ENCODE measurements around the gene CCL3. TPM values are rescaled to one million over a fixed set of nuclear protein-coding genes. Genes with fewer than 3 reads are reported as not detected.
"Not testable (repeated sequence)": the region's sequence is repeated elsewhere in the genome, so short reads cannot be mapped to it uniquely, and the experiment has no call there.

The CCL3 gene
- total and polyA plus RNA-seq, 2 experiments from 2014 or later = not detected

DNA sequence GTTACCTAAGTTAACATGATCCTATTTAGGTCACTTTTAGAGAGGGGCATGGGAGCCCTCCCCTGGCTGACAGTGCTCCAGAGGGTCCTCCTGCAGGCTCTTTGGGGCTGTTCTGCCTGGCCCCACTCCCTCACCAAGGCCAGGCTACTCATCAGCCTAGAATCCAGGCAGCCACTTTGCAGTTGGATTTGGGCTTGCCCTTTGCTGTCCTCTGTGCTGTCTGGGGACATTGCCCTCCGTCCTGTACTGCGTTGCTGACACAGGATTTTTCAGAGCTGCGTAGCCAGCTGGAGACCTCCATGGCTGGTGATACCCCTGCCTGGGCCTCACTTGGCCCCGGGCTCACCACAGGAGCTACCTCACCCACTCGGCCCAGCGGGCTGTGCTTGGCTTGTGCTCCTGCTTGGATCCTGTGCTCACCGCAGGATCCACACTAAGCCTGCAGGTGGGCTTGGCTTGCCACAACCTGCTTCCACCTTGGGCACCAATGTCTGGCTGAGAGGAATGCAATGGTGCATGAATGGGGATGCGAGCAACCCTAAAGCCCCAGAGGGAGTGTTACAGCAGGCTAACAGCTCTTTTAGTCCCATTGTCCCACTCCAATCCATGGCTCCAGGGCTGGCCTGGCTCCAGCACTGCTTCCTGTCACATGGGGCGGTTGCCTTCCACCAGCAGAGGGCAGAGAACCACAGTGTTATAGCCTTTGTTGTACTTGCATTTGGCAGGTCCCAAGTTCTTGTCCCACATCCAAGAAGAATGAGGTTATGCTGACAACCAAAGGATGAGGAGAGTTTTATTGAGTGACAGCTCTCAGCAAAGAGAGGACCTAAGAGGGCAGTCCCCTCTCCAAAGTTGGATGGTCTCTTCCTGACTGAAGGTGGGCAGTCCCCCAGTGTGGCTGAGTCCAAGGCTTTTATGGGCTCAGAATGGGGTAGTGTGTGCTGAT, 35.2 kb upstream of the CCL3 start:
- Histone ChIP-seq H3F3A (replicated peaks; ENCODE audit: low read depth) (no peaks in the 10 kb centered on the region), H3K36me3 (ENCODE audit: insufficient read depth) (peaks cover 15% of the 10 kb centered on the region), H3K27me3 (ENCODE audit: insufficient read depth) (no peaks in the 10 kb centered on the region), H3K9me2 (ENCODE audit: insufficient read depth) (0 out of 2 replicates have a peak, but pooled peaks cover 8% of the 10 kb centered on the region), H3K4me2 (no peak overlapping the region), H3K4me3 (no peak overlapping the region), H4K20me1 (replicated peaks; ENCODE audit: insufficient read depth) (no peaks in the 10 kb centered on the region), H3K79me2 (replicated peaks; ENCODE audit: insufficient read depth) (no peaks in the 10 kb centered on the region), H3K27ac (ENCODE audit: low read depth) (no peak overlapping the region), H3K4me1 (ENCODE audit: insufficient read depth) (peaks cover 21% of the 10 kb centered on the region), H2AFZ (no peak overlapping the region)
- peaks cover 52% of the 10 kb centered on the region for H3K9me3 Mint-ChIP-seq
- peaks cover 9% of the 10 kb centered on the region for H3K27me3 Mint-ChIP-seq (ENCODE audit: insufficient read depth, low read depth, poor library complexity)
- ATAC-seq = no peak
- no peak overlapping the region for H3K27ac Mint-ChIP-seq
- peaks cover 40% of the 10 kb centered on the region for H3K36me3 Mint-ChIP-seq (ENCODE audit: low read depth)
- H3K4me1 Mint-ChIP-seq = peaks cover 20% of the 10 kb centered on the region
- peak; percentile 28 for DNase-seq (ENCODE audit: low spot score)
- TF ChIP-seq EZH2 (IDR thresholded peaks at IDR 0.05; ENCODE audit: low read depth, unreplicated experiment) (no peak), CTCF (conservative IDR thresholded peaks at IDR 0.05; ENCODE audit: low read depth in 2 of 2) (peak in 1 of 2 experiments; percentile 8; a peak in 1 of 4 replicates), POLR2AphosphoS5 (IDR thresholded peaks at IDR 0.05; ENCODE audit: low read depth) (no peak), STAT1 (IDR thresholded peaks at IDR 0.05; ENCODE audit: unreplicated experiment) (no peak), EZH2phosphoT487 (IDR thresholded peaks at IDR 0.05; ENCODE audit: unreplicated experiment) (no peak)
- no peak overlapping the region for H3K4me3 Mint-ChIP-seq

GRCh38 chr17:36123431-36123830, 33.5 kb upstream of the CCL3 start:
- Mint-ChIP-seq H3K4me1 (peaks cover 20% of the 10 kb centered on the region), H3K9me3 (peaks cover 55% of the 10 kb centered on the region), H3K4me3 (no peak overlapping the region; the same call in 2 of the 3 replicates), H3K27me3 (ENCODE audit: insufficient read depth, low read depth, poor library complexity) (peaks cover 9% of the 10 kb centered on the region), H3K27ac (peak overlapping the region; percentile 87), H3K36me3 (ENCODE audit: low read depth) (peaks cover 40% of the 10 kb centered on the region)
- Histone ChIP-seq H3K9me2 (ENCODE audit: insufficient read depth) (0 out of 2 replicates have a peak, but pooled peaks cover 8% of the 10 kb centered on the region), H4K20me1 (replicated peaks; ENCODE audit: insufficient read depth) (no peaks in the 10 kb centered on the region), H3F3A (replicated peaks; ENCODE audit: low read depth) (no peaks in the 10 kb centered on the region), H3K4me3 (no peak overlapping the region), H3K4me2 (peak overlapping the region; percentile 33; the same call in 1 of the 2 replicates), H3K27me3 (ENCODE audit: insufficient read depth) (no peaks in the 10 kb centered on the region), H3K79me2 (replicated peaks; ENCODE audit: insufficient read depth) (no peaks in the 10 kb centered on the region), H2AFZ (no peak overlapping the region), H3K36me3 (ENCODE audit: insufficient read depth) (peaks cover 15% of the 10 kb centered on the region), H3K4me1 (ENCODE audit: insufficient read depth) (peaks cover 21% of the 10 kb centered on the region), H3K27ac (ENCODE audit: low read depth) (no peak overlapping the region)
- TF ChIP-seq NANOG (IDR thresholded peaks at IDR 0.05; ENCODE audit: borderline replicate concordance) = peak; percentile 54; the same call in 1 of the 2 replicates
- no peak for TF ChIP-seq ZNF331 (CRISPR knock-in tag; IDR thresholded peaks at IDR 0.05; ENCODE audit: low read depth)
- TF ChIP-seq EZH2phosphoT487 (IDR thresholded peaks at IDR 0.05; ENCODE audit: unreplicated experiment) = no peak
- no peak for TF ChIP-seq CREB1 (CRISPR knock-in tag; IDR thresholded peaks at IDR 0.05; ENCODE audit: low read depth)
- peak; percentile 34 for DNase-seq (ENCODE audit: low spot score)
- peak; percentile 71 for ATAC-seq

DNA sequence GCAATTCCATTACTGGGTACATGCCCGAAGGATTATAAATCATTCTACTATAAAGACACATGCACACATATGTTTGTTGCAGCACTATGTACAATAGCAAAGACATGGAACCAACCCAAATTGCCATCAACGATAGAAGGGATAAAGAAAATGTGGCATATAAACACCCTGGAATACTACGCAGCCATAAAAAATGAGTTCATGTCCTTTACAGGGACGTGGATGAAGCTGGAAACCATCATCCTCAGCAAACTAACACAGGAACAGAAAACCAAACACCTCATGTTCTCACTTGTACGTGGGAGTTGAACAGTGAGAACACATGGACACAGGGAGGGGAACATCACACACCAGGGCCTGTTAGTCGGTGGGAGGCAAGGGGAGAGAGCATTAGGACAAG, 31.2 kb upstream of the CCL3 start:
- not testable (repeated sequence) for H3K9me2 ChIP-seq (ENCODE audit: insufficient read depth); H3K4me2 ChIP-seq

More for the DNA sequence above, 31.2 kb upstream of the CCL3 start:
- H4K20me1 ChIP-seq (replicated peaks; ENCODE audit: insufficient read depth); H3K27ac Mint-ChIP-seq; H3F3A ChIP-seq (replicated peaks; ENCODE audit: low read depth); H3K4me3 ChIP-seq; H3K27me3 Mint-ChIP-seq (ENCODE audit: insufficient read depth, low read depth, poor library complexity); H3K4me3 Mint-ChIP-seq; H3K27ac ChIP-seq (ENCODE audit: low read depth); H3K79me2 ChIP-seq (replicated peaks; ENCODE audit: insufficient read depth); ATAC-seq; H2AFZ ChIP-seq; DNase-seq (ENCODE audit: low spot score); H3K27me3 ChIP-seq (ENCODE audit: insufficient read depth): not testable (repeated sequence)
- Mint-ChIP-seq H3K36me3 (ENCODE audit: low read depth) (peaks cover 22% of the 10 kb centered on the region), H3K4me1 (peaks cover 20% of the 10 kb centered on the region), H3K9me3 (peaks cover 33% of the 10 kb centered on the region)
- Histone ChIP-seq H3K4me1 (ENCODE audit: insufficient read depth) (peaks cover 21% of the 10 kb centered on the region), H3K36me3 (ENCODE audit: insufficient read depth) (peaks cover 15% of the 10 kb centered on the region)
